Muscle of leg (tissue), 16 donors: ENCODE measurements around the gene NRDE2. TPM values are rescaled to one million over a fixed set of nuclear protein-coding genes. Genes with fewer than 3 reads are reported as not detected.
A peak's percentile ranks its signal among the peaks of the same experiment; 100 is the strongest.

Experiments used
- DNase-seq: peaks from one replicate; pipeline ENCODE4 v3.0.0; 2013
- H3K27ac ChIP-seq: one replicate; pipeline ENCODE4 v1.5.1; 2013; ENCODE audit warnings: mild to moderate bottlenecking, low read length, control low read depth
- H3K27me3 ChIP-seq: one replicate; pipeline ENCODE4 v1.6.1; 2013; ENCODE audit warnings: low read length; ENCODE audit not compliant: control insufficient read depth, insufficient read depth
- H3K36me3 ChIP-seq: one replicate; pipeline ENCODE4 v1.6.1; 2013; ENCODE audit warnings: low read length; ENCODE audit not compliant: control insufficient read depth, insufficient read depth
- H3K4me1 ChIP-seq: one replicate; pipeline ENCODE4 v1.6.1; 2013; ENCODE audit warnings: low read length; ENCODE audit not compliant: control insufficient read depth, insufficient read depth
- H3K4me3 ChIP-seq: one replicate; pipeline ENCODE4 v1.5.1; 2013; ENCODE audit warnings: low read length, control low read depth
- H3K9me3 ChIP-seq: replicated peaks from 2 replicates; pipeline ENCODE4 v1.6.1; 2013; ENCODE audit warnings: low read depth, low read length; ENCODE audit not compliant: control insufficient read depth
- WGBS: methylation state at CpG from one replicate; pipeline ENCODE4 v1.1.5; 2013; ENCODE audit warnings: missing lambda C conversion rate; ENCODE audit not compliant: insufficient coverage; 5-methylcytosine and 5-hydroxymethylcytosine counted together
- long read RNA-seq, 11 donors: transcript quantifications; one replicate each; lab custom pipeline, GENCODE V29; 2026
- polyA plus RNA-seq, 8 donors: library from polyadenylated mRNA; unstranded; fragments of 120-200 nt; gene quantifications; one replicate each; pipeline versions ENCODE4 v1.2.1 to v1.2.3, GENCODE V29; 2013; ENCODE audit warnings: inconsistent platforms in 1 of 8, low replicate concordance in 1 of 8; ENCODE audit not compliant: insufficient read length in 8 of 8, insufficient read depth in 1 of 8
- total RNA-seq: library from RNA; stranded (reverse); fragments of 120-200 nt; gene quantifications from one replicate; pipeline ENCODE4 v1.2.4, GENCODE V29; 2013

NRDE2 gene
- 9.6 TPM for total RNA-seq
- polyA plus RNA-seq = 10 to 100 TPM in 2 of 8 donors, 1 to 10 TPM in 6; 7.5 to 10.9 (median 8.7) TPM
- long read RNA-seq, donor 1, partial matches to known transcripts = 0 of 1 reads
- long read RNA-seq, donor 1, other reads (novel, unspliced or antisense) = 0 of 1 reads
- long read RNA-seq, donor 2 = 0 reads
- long read RNA-seq, donor 3, full-length matches to known transcripts = 2 of 66 reads
- long read RNA-seq, donor 3, partial matches to known transcripts = 27 of 66 reads
- long read RNA-seq, donor 3, other reads (novel, unspliced or antisense) = 37 of 66 reads
- long read RNA-seq, donor 4, partial matches to known transcripts = 0 of 1 reads
- long read RNA-seq, donor 4, other reads (novel, unspliced or antisense) = 0 of 1 reads
- long read RNA-seq, donor 5 = 0 reads
- long read RNA-seq, donor 6, full-length matches to known transcripts = 5 of 5 reads
- long read RNA-seq, donor 6, partial matches to known transcripts = 0 of 5 reads
- long read RNA-seq, donor 6, other reads (novel, unspliced or antisense) = 0 of 5 reads
- long read RNA-seq, donor 7 = 0 reads
- long read RNA-seq, donor 8, partial matches to known transcripts = 0 of 4 reads
- long read RNA-seq, donor 8, other reads (novel, unspliced or antisense) = 0 of 4 reads
- long read RNA-seq, donor 9 = 0 reads
- long read RNA-seq, donor 10, partial matches to known transcripts = 0 of 1 reads
- long read RNA-seq, donor 10, other reads (novel, unspliced or antisense) = 0 of 1 reads
- long read RNA-seq, donor 11, partial matches to known transcripts = 0 of 1 reads
- long read RNA-seq, donor 11, other reads (novel, unspliced or antisense) = 0 of 1 reads

GRCh38 chr14:90331497-90332270, at the start of gene NRDE2:
NRDE2 (minus strand) TSS chr14:90331941; CDS start chr14:90331904, 37 bp downstream.
- peak within 1 kb of the TSS; percentile 72 for H3K4me3 ChIP-seq
- peak within 1 kb of the TSS; percentile 92 for H3K27ac ChIP-seq
- WGBS = 3% methylated on average over 26 of the region's 46 CpGs
- H3K4me1 ChIP-seq = peaks cover 4% of the 10 kb centered on the region
- H3K27me3 ChIP-seq = peaks cover 15% of the 10 kb centered on the region
- H3K36me3 ChIP-seq = no peaks in the 10 kb centered on the region
- peak; percentile 99 for DNase-seq
- no peaks in the 10 kb centered on the region for H3K9me3 ChIP-seq

- peak; percentile 86 for DNase-seq
- no peaks in the 10 kb centered on the region for H3K9me3 ChIP-seq
- H3K27ac ChIP-seq = peak overlapping the region; percentile 100
- no peak overlapping the region for H3K4me3 ChIP-seq
- H3K36me3 ChIP-seq = no peaks in the 10 kb centered on the region
- no peaks in the 10 kb centered on the region for H3K27me3 ChIP-seq
- peaks cover 26% of the 10 kb centered on the region for H3K4me1 ChIP-seq
- 20% methylated on average over 2 of the region's 8 CpGs for WGBS
Measured at GRCh38 chr14:90381011-90381786, 49.5 kb upstream of the NRDE2 start.

GRCh38 chr14:90379106-90379505, 47.4 kb upstream of the NRDE2 start:
- H3K4me1 ChIP-seq = peaks cover 21% of the 10 kb centered on the region
- H3K9me3 ChIP-seq = no peaks in the 10 kb centered on the region
- H3K27ac ChIP-seq = no peak overlapping the region
- WGBS = no CpG with 5 or more reads among the region's 2 CpGs
- no peaks in the 10 kb centered on the region for H3K27me3 ChIP-seq
- no peaks in the 10 kb centered on the region for H3K36me3 ChIP-seq
- no peak for DNase-seq
- no peak overlapping the region for H3K4me3 ChIP-seq

GRCh38 chr14:90378249-90378648, 46.5 kb upstream of the NRDE2 start:
- no peaks in the 10 kb centered on the region for H3K27me3 ChIP-seq
- peaks cover 15% of the 10 kb centered on the region for H3K4me1 ChIP-seq
- no peak overlapping the region for H3K27ac ChIP-seq
- 93% methylated on average over 4 of the region's 6 CpGs for WGBS
- H3K36me3 ChIP-seq = no peaks in the 10 kb centered on the region
- DNase-seq = no peak
- no peaks in the 10 kb centered on the region for H3K9me3 ChIP-seq
- H3K4me3 ChIP-seq = no peak overlapping the region

GRCh38 chr14:90375934-90376333, 44.2 kb upstream of the NRDE2 start:
- Histone ChIP-seq H3K27ac (no peak overlapping the region), H3K4me3 (no peak overlapping the region), H3K4me1 (peaks cover 3% of the 10 kb centered on the region), H3K9me3 (no peaks in the 10 kb centered on the region), H3K27me3 (no peaks in the 10 kb centered on the region), H3K36me3 (no peaks in the 10 kb centered on the region)
- DNase-seq = no peak
- no CpG with 5 or more reads among the region's 4 CpGs for WGBS

- Histone ChIP-seq H3K9me3 (no peaks in the 10 kb centered on the region), H3K4me3 (no peak overlapping the region), H3K4me1 (no peaks in the 10 kb centered on the region), H3K36me3 (no peaks in the 10 kb centered on the region), H3K27ac (no peak overlapping the region), H3K27me3 (no peaks in the 10 kb centered on the region)
- no CpG with 5 or more reads among the region's 4 CpGs for WGBS
- no peak for DNase-seq
Measured at GRCh38 chr14:90374813-90375212, 43.1 kb upstream of the NRDE2 start.

- Histone ChIP-seq H3K4me1 (no peaks in the 10 kb centered on the region), H3K4me3 (no peak overlapping the region), H3K36me3 (no peaks in the 10 kb centered on the region), H3K27me3 (no peaks in the 10 kb centered on the region), H3K9me3 (no peaks in the 10 kb centered on the region), H3K27ac (no peak overlapping the region)
- 94% methylated on average over 3 of the region's 6 CpGs for WGBS
- no peak for DNase-seq
Measured at GRCh38 chr14:90373887-90374286, 42.1 kb upstream of the NRDE2 start.

GRCh38 chr14:90368946-90369721, 37.4 kb upstream of the NRDE2 start:
- H3K4me3 ChIP-seq = no peak overlapping the region
- DNase-seq = no peak
- no peaks in the 10 kb centered on the region for H3K4me1 ChIP-seq
- no peaks in the 10 kb centered on the region for H3K36me3 ChIP-seq
- no peak overlapping the region for H3K27ac ChIP-seq
- H3K27me3 ChIP-seq = no peaks in the 10 kb centered on the region
- WGBS = 50% methylated on average over 1 of the region's 1 CpG
- no peaks in the 10 kb centered on the region for H3K9me3 ChIP-seq

GRCh38 chr14:90362558-90362896, 30.8 kb upstream of the NRDE2 start:
- DNase-seq = no peak
- Histone ChIP-seq H3K4me1 (no peaks in the 10 kb centered on the region), H3K36me3 (no peaks in the 10 kb centered on the region), H3K27me3 (peaks cover 6% of the 10 kb centered on the region), H3K4me3 (no peak overlapping the region), H3K27ac (no peak overlapping the region), H3K9me3 (no peaks in the 10 kb centered on the region)
- WGBS = 100% methylated on average over 1 of the region's 4 CpGs
